Mesodermal cell (in vitro differentiated cells): ENCODE results near the gene ZNF865.

Source experiments
- H3K27ac ChIP-seq: 2 replicates; pipeline ENCODE4 v1.7.0; 2013; ENCODE audit warnings: mild to moderate bottlenecking, low read depth, low read length, moderate library complexity; ENCODE audit not compliant: severe bottlenecking
- H3K36me3 ChIP-seq: 2 replicates; pipeline ENCODE4 v1.7.1; 2013; ENCODE audit warnings: mild to moderate bottlenecking, low read length, moderate library complexity; ENCODE audit not compliant: control insufficient read depth, insufficient read depth
- H3K4me1 ChIP-seq: one replicate; pipeline ENCODE4 v1.7.1; 2013; ENCODE audit warnings: mild to moderate bottlenecking, low read length; ENCODE audit not compliant: insufficient read depth, control insufficient read depth, poor library complexity, severe bottlenecking
- H3K4me3 ChIP-seq: 2 replicates; pipeline ENCODE4 v1.7.0; 2013; ENCODE audit warnings: low read length, control low read depth, mild to moderate bottlenecking; ENCODE audit not compliant: insufficient read depth, poor library complexity, severe bottlenecking; ENCODE audit errors: extremely low read depth
- H3K9me3 ChIP-seq: 2 replicates; pipeline ENCODE4 v1.7.1; 2013; ENCODE audit warnings: mild to moderate bottlenecking, low read length, moderate library complexity; ENCODE audit not compliant: control insufficient read depth
- WGBS, 2 experiments: methylation state at CpG; one replicate each; pipeline ENCODE4 v1.1.5; 2013; ENCODE audit warnings: missing lambda C conversion rate in 2 of 2; ENCODE audit not compliant: insufficient coverage in 2 of 2; 5-methylcytosine and 5-hydroxymethylcytosine counted together

The ZNF865 gene

GRCh38 chr19:55590109-55590508 is 15.3 kb upstream of the ZNF865 start:
- H3K4me3 ChIP-seq, result no peak overlapping the region
- peaks cover 30% of the 10 kb centered on the region for H3K36me3 ChIP-seq
- 55 to 59% methylated on average over 6 to 7 of the region's 7 CpGs for WGBS, 2 experiments
- no peak overlapping the region for H3K27ac ChIP-seq
- no peaks in the 10 kb centered on the region for H3K4me1 ChIP-seq
- no peaks in the 10 kb centered on the region for H3K9me3 ChIP-seq

GRCh38 chr19:55590617-55591016 is 14.8 kb upstream of the ZNF865 start:
- H3K27ac ChIP-seq, result no peak overlapping the region
- H3K4me1 ChIP-seq, result no peaks in the 10 kb centered on the region
- 82 to 95% methylated on average over 5 to 7 of the region's 10 CpGs for WGBS, 2 experiments
- H3K36me3 ChIP-seq, result peaks cover 36% of the 10 kb centered on the region
- no peak overlapping the region for H3K4me3 ChIP-seq
- no peaks in the 10 kb centered on the region for H3K9me3 ChIP-seq

DNA sequence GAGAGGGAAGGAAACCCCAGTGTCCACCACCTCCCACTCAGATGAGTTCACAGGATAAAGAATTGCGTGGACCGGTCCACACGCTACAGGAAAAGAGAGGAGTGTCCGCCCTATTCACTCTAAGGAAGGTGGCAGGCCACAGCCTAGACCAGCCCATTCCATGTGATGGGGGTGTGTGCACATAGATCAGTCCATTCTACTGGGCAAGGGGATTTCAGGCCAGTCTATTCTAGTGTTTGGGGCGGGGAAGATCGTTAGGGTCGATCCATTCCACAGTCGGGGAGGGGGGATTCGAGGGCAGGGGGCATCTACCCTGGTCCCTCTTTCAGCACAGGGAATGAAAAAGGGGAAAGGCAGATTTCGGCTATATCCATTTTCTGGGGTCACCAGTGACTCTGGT is 13.9 kb upstream of the ZNF865 start:
- 67 to 95% methylated on average over 5 to 6 of the region's 10 CpGs for WGBS, 2 experiments
- Histone ChIP-seq H3K27ac (no peak overlapping the region), H3K4me1 (no peaks in the 10 kb centered on the region), H3K9me3 (no peaks in the 10 kb centered on the region), H3K36me3 (peaks cover 45% of the 10 kb centered on the region), H3K4me3 (no peak overlapping the region)

DNA sequence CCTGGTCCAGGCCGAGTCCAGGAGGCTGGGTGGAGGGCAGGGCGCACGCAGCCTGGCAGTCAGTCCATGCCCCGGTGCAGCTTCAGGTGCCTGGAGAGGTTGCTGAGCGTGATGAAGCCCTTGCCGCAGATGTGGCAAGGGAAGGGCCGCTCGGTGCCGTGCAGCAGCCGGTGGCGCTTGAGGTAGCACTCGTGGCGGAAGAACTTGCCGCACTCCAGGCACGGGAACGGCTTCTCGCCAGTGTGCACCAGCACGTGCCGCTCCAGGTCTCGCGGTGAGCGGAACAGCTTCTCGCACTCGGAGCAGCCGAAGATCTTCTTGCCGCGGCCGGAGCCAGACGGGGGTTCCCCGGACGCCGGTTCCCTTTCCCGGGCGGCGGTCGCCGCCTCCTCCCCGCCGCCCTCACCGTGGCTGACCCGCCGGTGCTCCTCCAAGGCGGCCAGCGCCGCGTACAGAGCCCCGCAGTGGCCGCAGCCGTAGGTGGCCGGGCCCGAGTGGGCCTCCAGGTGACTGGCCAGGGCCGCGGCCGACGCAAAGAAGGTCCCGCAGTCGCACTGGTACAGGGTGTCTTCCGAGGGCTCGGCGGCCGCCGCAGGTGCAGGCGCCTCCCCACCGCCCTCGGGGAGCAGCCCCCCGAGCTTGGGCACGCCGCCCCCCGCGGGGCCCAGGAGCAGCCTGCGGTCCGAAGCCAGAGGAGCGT is 12.9 kb upstream of the ZNF865 start:
- H3K4me3 ChIP-seq, result no peak overlapping the region
- H3K36me3 ChIP-seq, result peaks cover 54% of the 10 kb centered on the region
- no peaks in the 10 kb centered on the region for H3K9me3 ChIP-seq
- no peak overlapping the region for H3K27ac ChIP-seq
- H3K4me1 ChIP-seq, result no peaks in the 10 kb centered on the region
- WGBS, 2 experiments, result 96 to 97% methylated on average over 72 to 73 of the region's 73 CpGs

DNA sequence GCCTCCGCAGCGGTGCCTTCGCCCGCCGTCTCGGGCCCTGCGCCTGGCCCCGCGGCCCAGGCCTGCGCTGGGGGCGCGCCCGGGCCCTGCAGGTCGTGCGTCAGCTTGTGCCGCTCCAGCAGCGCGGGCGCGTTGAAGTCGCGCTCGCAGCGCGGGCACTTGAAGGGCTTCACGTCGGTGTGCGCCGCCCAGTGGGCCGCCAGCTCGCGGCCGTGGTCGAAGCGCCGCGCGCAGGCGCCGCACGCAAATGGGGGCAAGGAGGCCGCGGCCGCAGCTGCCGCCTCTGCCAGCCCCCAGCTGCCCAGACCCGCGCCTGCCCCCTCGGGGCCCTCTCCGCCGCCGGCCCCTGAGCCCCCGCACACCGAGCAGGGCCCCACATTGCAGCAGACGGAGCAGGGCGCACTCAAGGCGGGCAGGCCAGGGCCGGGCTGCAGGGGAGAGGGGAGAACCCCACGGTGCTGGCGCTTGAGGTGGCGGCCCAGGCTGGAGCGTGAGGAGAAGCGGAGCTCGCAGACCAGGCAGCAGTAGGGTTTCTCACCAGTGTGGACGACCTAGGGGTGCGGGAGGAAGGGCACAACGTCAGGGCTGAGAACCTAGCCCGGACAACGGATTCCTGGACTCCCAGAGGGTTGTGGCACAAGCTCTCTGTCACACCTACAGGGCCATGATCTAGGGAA is 12.2 kb upstream of the ZNF865 start:
- no peaks in the 10 kb centered on the region for H3K9me3 ChIP-seq
- H3K36me3 ChIP-seq, result peaks cover 54% of the 10 kb centered on the region
- H3K4me1 ChIP-seq, result no peaks in the 10 kb centered on the region
- H3K27ac ChIP-seq, result no peak overlapping the region
- H3K4me3 ChIP-seq, result no peak overlapping the region
- 97 to 98% methylated on average over 59 to 63 of the region's 68 CpGs for WGBS, 2 experiments

- WGBS, 2 experiments, result 92 to 100% methylated on average over 3 of the region's 4 CpGs
- H3K27ac ChIP-seq, result no peak overlapping the region
- H3K4me3 ChIP-seq, result no peak overlapping the region
- no peaks in the 10 kb centered on the region for H3K9me3 ChIP-seq
- peaks cover 54% of the 10 kb centered on the region for H3K36me3 ChIP-seq
- H3K4me1 ChIP-seq, result no peaks in the 10 kb centered on the region
Observed at GRCh38 chr19:55594996-55595545, 10.4 kb upstream of the ZNF865 start.

DNA sequence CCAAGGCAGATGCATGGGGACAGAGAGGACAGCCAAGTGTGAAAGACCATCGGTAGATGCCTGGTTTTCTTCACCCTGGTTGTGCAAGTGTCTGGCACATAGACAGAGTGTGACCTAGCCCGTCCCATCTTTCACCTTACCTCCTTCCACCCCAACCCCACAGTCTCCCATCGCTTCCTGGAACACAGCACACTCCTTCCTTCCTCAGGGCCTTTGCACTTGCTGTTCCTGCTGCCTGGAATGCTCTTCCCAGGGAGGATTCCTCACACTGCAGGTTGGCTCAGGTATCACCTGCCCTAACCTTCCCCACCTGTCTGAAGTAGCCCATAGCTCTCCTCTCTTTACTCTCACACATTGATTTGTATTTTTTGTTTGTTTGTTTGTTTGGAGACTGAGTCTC is 9.1 kb upstream of the ZNF865 start:
- no peaks in the 10 kb centered on the region for H3K9me3 ChIP-seq
- peaks cover 52% of the 10 kb centered on the region for H3K36me3 ChIP-seq
- WGBS, 2 experiments, result 95 to 96% methylated on average over 2 to 3 of the region's 3 CpGs
- H3K4me1 ChIP-seq, result peaks cover 7% of the 10 kb centered on the region
- no peak overlapping the region for H3K4me3 ChIP-seq
- no peak overlapping the region for H3K27ac ChIP-seq

- no peaks in the 10 kb centered on the region for H3K9me3 ChIP-seq
- H3K36me3 ChIP-seq, result peaks cover 40% of the 10 kb centered on the region
- H3K27ac ChIP-seq, result no peak overlapping the region
- peaks cover 9% of the 10 kb centered on the region for H3K4me1 ChIP-seq
- 95% methylated on average over 22 to 25 of the region's 30 CpGs for WGBS, 2 experiments
- no peak overlapping the region for H3K4me3 ChIP-seq
Observed at GRCh38 chr19:55597501-55597921, 7.9 kb upstream of the ZNF865 start.

DNA sequence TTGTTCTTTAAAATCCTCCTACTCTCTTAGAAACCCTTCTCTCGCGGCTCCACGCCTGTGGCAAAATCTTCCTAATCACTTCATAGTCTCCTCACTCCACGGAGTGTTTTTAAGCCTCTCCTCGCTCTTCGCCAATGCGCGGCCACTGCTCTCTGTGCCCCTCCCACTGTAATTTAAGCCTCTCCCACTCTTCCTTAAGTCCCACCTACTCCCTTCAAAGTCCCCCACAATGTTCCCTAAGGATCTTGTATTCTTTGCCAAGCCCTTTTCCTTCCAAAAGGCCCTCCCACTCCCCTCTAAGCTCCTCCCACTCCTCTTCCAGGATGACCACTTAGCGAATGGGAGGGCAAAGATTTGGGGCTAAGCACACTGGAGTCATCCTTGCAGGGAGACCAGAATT is 7.4 kb upstream of the ZNF865 start:
- WGBS, 2 experiments, result 85 to 93% methylated on average over 9 of the region's 9 CpGs
- Histone ChIP-seq H3K4me1 (peaks cover 9% of the 10 kb centered on the region), H3K27ac (no peak overlapping the region), H3K9me3 (no peaks in the 10 kb centered on the region), H3K36me3 (peaks cover 38% of the 10 kb centered on the region), H3K4me3 (no peak overlapping the region)

DNA sequence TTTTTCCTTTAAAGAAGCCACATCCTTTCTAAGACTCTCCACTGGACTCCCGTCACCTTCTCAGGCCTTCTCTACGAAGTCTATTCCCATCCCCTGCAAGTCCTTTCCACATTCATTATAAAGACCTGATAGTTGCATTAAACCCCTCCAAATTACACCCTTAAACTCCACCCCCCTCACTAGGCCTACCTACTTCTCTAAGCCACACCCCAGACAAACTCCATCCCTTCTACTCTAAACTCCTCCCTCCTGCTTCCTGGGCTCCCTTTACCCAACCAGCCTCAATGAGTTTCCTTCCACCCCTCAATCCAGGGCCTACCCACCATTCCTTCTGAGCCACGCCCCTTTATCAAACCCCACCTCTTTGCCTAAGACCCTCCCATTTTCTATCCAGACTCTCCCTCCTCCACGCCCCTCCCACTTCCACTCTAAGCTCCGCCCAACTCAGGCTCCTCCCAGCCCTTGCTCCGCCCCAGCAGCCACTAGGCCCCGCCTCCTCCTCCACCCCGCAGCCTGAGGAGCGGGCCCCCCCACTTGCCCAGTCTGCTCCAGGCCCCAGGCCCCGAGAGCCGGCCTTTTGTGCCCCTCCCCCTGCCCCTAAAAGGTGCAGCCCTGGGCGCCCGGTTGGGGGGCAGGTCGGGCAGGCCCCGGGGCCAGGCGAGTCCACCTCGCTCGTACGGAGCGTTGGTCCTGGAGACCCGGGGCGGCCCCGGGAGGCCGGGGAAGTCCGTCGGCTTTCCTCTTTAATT is 6.6 kb upstream of the ZNF865 start:
- Histone ChIP-seq H3K4me1 (peaks cover 9% of the 10 kb centered on the region), H3K27ac (peak overlapping the region; percentile 97), H3K4me3 (peak overlapping the region; percentile 61), H3K9me3 (no peaks in the 10 kb centered on the region), H3K36me3 (peaks cover 35% of the 10 kb centered on the region)
- WGBS, 2 experiments, result 0 to 9% methylated on average over 17 to 22 of the region's 26 CpGs
